GM12865 (cell line): ENCODE measurements around the gene PTP4A2.
"Not testable (repeated sequence)": the region's sequence is repeated elsewhere in the genome, so short reads cannot be mapped to it uniquely, and the experiment has no call there.

ENCODE experiments used
- DNase-seq: peaks from one replicate; pipeline ENCODE4 v3.0.0; 2010; ENCODE audit warnings: low read depth
- H3K4me3 ChIP-seq: 2 replicates; pipeline ENCODE4 v1.5.1; 2011; ENCODE audit warnings: mild to moderate bottlenecking, low read depth, low read length, control low read depth
- TF ChIP-seq, protein P1 (sequence below): IDR thresholded peaks from 2 replicates; pipeline ENCODE4 v1.5.1; 2011; ENCODE audit warnings: low read length, control low read depth, low read depth, inconsistent platforms; ENCODE audit not compliant: insufficient read depth; ENCODE audit errors: missing control alignments

The PTP4A2 gene

GRCh38 chr1:31900790-31901189, 37.4 kb downstream of the PTP4A2 start:
- TF ChIP-seq, protein P1, sequence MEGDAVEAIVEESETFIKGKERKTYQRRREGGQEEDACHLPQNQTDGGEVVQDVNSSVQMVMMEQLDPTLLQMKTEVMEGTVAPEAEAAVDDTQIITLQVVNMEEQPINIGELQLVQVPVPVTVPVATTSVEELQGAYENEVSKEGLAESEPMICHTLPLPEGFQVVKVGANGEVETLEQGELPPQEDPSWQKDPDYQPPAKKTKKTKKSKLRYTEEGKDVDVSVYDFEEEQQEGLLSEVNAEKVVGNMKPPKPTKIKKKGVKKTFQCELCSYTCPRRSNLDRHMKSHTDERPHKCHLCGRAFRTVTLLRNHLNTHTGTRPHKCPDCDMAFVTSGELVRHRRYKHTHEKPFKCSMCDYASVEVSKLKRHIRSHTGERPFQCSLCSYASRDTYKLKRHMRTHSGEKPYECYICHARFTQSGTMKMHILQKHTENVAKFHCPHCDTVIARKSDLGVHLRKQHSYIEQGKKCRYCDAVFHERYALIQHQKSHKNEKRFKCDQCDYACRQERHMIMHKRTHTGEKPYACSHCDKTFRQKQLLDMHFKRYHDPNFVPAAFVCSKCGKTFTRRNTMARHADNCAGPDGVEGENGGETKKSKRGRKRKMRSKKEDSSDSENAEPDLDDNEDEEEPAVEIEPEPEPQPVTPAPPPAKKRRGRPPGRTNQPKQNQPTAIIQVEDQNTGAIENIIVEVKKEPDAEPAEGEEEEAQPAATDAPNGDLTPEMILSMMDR: no peak
- H3K4me3 ChIP-seq: no peak overlapping the region
- no peak for DNase-seq

DNA sequence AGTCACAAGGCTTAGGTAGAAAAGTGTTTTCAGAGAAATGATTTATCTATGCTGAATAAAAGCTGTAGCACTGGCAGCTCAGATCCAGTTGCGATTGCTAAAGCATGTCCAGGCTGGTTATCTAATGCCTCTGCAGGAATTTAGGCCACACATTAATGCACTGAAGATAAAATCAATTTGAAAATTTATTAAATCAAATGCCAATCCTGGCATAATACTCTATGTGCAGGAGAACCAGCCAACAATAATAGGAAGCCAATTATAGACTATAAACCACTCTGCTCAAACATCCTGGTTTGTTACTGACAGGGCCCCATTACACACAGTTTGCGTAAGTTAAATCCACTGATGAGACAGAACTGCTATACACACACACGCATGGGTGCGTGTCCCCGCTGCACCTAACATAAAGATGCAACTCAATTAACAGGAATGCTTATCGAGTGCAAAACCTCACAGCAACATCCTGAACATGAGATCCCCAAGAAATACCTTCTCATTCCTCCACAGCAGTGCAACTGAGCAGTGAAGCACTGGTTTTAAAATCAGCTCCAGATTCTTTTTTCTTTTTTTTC, 40.6 kb downstream of the PTP4A2 start:
- no peak for DNase-seq
- no peak overlapping the region for H3K4me3 ChIP-seq
- TF ChIP-seq, protein P1: no peak

- DNase-seq, H3K4me3 ChIP-seq: not testable (repeated sequence)
These were observed 42.5 kb downstream of the PTP4A2 start for GRCh38 chr1:31895474-31896198.

- no peak overlapping the region for H3K4me3 ChIP-seq
- DNase-seq: peak; percentile 92
- TF ChIP-seq, protein P1: no peak
These were observed 46.9 kb downstream of the PTP4A2 start for GRCh38 chr1:31891280-31891679.

DNA sequence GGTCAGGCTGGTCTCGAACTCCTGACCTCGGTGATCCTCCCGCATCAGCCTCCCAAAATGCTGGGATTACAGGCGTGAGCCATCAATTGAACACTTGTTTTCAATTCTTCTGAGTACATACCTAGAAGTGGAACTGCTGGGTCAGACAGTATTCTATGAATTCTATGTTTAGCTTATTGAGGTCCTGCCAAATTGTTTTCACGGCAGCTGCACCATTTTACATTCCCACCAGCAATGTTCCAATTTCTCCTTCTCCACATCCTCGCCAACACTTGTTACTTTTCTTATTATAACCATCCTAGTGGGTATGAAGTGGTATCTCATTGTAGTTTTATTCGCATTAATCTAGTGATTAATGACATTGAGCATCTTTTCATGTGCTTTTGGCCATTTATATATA, 49.9 kb downstream of the PTP4A2 start:
- DNase-seq: no peak
- no peak overlapping the region for H3K4me3 ChIP-seq
- TF ChIP-seq, protein P1: no peak

- TF ChIP-seq, protein P1: no peak
- peak; percentile 34 for DNase-seq
- no peak overlapping the region for H3K4me3 ChIP-seq
These were observed 51.3 kb downstream of the PTP4A2 start for GRCh38 chr1:31886866-31887265.

DNA sequence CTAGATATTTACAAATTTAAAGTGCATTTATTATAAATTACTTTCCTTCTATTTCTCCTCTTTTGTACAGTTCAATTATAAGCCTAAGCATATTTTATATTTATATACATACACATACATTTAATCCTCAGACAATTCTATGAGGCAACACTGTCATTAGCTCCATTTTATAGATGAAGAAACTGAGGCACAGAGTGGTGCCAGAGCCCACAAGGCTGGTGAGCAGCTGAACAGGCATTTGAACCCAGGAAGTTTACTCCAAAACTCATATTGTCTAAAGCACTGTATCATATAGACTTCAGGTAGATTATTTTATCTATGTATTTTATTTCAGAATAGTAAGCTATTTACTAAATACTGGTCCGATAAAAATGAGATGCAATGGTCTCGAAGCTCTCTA, 52.3 kb downstream of the PTP4A2 start:
- TF ChIP-seq, protein P1: no peak
- DNase-seq: no peak
- no peak overlapping the region for H3K4me3 ChIP-seq
